Astrocyte of the spinal cord (primary cell): Measurements from ENCODE around the gene CD36.
A peak's percentile ranks its signal among the peaks of the same experiment; 100 is the strongest.

Experiments
- DNase-seq: peaks from one replicate; pipeline ENCODE4 v3.0.0; 2011; ENCODE audit warnings: low read depth, low spot score
- H3K4me3 ChIP-seq: 2 replicates; pipeline ENCODE4 v1.5.1; 2011; ENCODE audit warnings: low read depth, mild to moderate bottlenecking, low read length, moderate library complexity
- in situ Hi-C: cut with HindIII; loops from 2 replicates; pipeline ENCODE4 v1.10.0; 2017; ENCODE audit warnings: low sequenced_read_pairs
- TF ChIP-seq, protein P1 (sequence below): IDR thresholded peaks from 2 replicates; pipeline ENCODE4 v1.5.1; 2012; ENCODE audit warnings: low read depth, mild to moderate bottlenecking, low read length, inconsistent platforms

CD36 gene

DNA sequence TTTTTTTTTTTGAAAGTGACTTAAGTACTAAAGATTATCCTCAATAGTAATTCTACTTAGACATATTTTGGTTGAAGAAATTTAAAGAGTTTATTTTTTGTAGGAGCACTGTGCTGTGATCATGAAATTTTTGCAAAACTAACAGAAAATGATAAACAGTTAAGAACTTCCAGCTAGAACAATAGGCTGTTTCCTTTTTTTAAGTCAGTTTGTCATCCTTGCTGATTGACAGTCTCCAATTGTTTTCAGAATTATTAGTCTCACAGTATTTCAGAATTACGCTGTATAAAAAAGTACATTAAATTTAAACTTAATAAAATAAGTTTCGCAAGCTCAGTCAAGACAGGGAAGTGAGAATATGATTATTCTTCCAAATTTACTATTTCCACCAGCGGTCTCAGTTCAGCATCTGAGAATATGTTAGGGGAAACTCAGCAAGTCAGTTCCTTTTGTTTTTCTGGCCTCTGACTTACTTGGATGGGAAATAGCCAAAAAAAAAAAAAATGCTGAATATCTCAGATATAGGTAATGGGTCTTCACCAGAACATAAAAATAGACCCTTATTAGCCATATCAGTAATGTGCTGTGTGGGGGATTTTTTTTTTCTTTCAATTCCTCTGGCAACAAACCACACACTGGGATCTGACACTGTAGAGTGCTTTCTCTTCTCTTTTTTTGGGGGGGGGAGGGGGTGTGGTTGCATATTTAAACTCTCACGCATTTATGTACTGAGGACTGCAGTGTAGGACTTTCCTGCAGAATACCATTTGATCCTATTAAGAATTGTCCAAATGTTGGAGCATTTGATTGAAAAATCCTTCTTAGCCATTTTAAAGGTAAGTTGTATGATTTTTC is at the start of gene CD36:
TSS of gene CD36 (plus strand) at position 732 of the 855 bp plus-strand sequence. CDS start 8,099 bp downstream, outside the sequence.
- TF ChIP-seq, protein P1, sequence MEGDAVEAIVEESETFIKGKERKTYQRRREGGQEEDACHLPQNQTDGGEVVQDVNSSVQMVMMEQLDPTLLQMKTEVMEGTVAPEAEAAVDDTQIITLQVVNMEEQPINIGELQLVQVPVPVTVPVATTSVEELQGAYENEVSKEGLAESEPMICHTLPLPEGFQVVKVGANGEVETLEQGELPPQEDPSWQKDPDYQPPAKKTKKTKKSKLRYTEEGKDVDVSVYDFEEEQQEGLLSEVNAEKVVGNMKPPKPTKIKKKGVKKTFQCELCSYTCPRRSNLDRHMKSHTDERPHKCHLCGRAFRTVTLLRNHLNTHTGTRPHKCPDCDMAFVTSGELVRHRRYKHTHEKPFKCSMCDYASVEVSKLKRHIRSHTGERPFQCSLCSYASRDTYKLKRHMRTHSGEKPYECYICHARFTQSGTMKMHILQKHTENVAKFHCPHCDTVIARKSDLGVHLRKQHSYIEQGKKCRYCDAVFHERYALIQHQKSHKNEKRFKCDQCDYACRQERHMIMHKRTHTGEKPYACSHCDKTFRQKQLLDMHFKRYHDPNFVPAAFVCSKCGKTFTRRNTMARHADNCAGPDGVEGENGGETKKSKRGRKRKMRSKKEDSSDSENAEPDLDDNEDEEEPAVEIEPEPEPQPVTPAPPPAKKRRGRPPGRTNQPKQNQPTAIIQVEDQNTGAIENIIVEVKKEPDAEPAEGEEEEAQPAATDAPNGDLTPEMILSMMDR, result no peak
- DNase-seq, result no peak
- in situ Hi-C loops, result no loop called here
- H3K4me3 ChIP-seq, result no peak within 1 kb of the TSS

DNA sequence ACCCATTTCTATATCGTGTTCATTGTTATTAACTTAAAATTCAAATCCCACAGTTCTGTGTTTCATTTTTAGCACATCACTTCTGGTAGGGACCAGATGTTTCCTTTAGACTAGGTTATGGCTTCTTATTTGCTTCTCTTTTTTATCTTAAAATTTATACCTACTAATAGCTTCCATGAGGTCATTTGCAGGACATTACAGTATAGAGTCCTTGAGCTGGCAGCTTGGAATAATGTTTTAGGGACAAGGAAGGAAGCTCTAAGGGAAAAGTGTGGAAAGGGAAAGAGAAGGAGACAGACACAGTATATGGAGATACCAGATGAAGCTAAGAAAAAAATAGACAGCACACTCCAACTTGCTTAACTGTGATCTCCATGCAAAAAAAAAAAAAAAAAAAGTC is 48.8 kb upstream of the CD36 start:
- DNase-seq, result no peak
- no peak overlapping the region for H3K4me3 ChIP-seq
- TF ChIP-seq, protein P1, result no peak
- in situ Hi-C loops, result no loop called here

DNA sequence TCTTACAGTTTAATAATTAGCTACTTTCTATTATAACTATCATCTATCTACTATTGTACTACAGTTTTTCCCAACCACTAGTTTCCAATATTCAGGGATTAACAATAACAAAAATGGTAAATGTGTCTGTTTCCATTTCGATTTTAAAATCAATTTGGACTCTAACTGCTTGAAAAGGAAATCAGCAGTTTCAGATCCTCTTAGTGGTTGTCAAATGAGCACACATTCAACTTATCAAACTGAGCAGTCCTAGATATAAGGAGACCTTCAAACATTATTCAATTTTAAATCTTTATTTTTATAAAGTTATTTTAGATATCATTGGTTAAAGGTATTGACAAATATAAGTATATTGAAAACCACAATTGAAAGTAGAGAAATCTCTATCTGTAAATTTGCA is 46.8 kb upstream of the CD36 start:
- in situ Hi-C loops, result no loop called here
- DNase-seq, result no peak
- H3K4me3 ChIP-seq, result no peak overlapping the region
- TF ChIP-seq, protein P1, result no peak

DNA sequence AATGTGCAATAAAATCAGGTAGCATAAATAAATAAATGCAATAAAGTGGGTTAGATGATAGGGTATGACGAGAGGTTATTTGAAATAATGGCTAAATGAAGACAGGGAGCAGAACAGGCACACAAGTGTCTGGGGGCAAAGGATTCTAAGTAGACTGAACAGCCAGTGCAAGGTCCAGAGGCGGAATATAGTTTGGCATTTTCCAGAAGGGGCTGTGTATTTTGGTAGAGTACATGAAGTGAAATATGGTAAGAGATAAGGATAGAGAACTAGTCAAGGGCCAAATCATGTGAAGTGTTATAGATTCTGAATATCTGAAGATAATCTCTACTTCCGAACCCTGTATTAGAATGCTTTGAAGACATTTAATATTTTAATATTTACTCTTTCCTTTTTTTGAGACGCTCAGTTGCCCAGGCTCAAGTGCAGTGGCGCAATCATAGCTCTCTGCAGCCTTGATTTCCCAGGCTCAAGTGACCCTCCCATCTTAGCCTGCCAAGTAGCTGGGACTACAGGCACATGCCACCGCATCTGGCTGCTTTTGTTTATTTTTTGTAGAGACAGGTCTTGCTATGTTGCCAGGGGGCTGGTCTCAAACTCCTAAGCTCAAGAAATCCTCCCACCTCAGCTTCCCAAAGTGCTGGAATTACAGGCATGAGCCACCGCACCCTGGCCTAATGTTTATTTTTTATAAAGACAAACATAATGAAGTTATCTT is 44.4 kb upstream of the CD36 start:
- no peak overlapping the region for H3K4me3 ChIP-seq
- DNase-seq, result peak; percentile 2
- in situ Hi-C loops, result no loop called here
- TF ChIP-seq, protein P1, result no peak

DNA sequence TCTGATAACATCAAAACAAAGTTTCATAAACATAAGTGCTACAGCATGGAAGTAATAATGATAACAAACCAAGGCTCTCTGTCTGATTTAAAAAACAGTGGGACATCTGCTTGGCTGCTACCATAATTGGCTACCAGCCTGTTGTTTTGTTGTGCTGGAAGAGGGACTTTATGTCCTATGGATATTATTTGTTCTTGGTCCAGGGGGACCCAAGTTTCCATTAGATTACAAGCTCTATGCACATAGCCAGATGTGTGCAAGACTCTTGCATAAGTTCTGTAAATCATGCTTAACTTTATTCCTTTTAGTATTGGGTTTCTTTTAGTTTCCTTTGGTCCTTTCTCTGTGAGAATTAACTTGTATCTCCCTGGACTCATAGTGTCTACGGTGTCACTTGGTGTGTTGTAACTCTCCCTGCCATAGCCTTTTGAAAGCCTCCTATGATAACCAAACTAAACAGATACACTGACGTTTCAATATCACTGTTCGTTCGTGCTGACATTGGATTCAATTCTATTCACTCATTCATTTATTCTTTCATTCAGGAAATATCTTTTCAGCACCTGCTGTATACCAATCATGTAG is 41.4 kb upstream of the CD36 start:
- TF ChIP-seq, protein P1, result no peak
- in situ Hi-C loops, result no loop called here
- no peak overlapping the region for H3K4me3 ChIP-seq
- no peak for DNase-seq

DNA sequence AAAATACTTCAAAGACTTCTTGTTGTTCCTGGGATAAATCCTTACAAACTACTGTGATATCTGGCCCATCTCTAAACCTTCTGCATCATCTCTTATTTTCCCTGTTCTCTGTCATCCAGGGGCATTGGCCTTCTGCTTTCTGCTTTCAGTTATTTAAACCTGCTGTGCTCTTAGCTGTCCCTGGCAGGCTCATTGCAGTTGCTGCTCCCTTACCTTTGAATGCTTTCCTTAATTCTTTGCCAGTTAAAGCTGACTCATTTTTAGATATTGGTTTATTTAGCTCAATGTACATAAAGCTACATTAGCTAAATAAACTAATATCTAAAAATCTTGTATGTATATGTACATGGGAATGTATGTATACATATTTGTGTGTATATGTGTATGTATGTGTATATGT is 40.6 kb upstream of the CD36 start:
- TF ChIP-seq, protein P1, result no peak
- H3K4me3 ChIP-seq, result no peak overlapping the region
- no peak for DNase-seq
- in situ Hi-C loops, result no loop called here
